Heart left ventricle (tissue), 16 donors: ENCODE results near the gene TCFL5. TPM values are rescaled to one million over a fixed set of nuclear protein-coding genes. Genes with fewer than 3 reads are reported as not detected.

Source experiments
- ATAC-seq, 4 donors: fragments of 200-7000 bp; cut with Tn5 transposase; one replicate each; pipeline ENCODE4 v1.9.1; 2020 to 2022; ENCODE audit warnings: moderate library complexity in 4 of 4, mild to moderate bottlenecking in 3 of 4, moderate number of reproducible peaks in 1 of 4
- DNase-seq, 5 donors: peaks; one replicate each; pipeline ENCODE4 v3.0.0-alpha.2; 2020
- H3K27ac ChIP-seq, 12 donors: fragments of 200-600 bp; sonication (generic) in 4 of 12; one replicate each; pipeline versions ENCODE4 v1.5.0 to v1.8.0; 2016 to 2022; ENCODE audit warnings: mild to moderate bottlenecking in 2 of 12
- H3K27me3 ChIP-seq, 9 donors: fragments of 200-600 bp; sonication (generic) in 2 of 9; one replicate each; pipeline versions ENCODE4 v1.5.1 to v1.8.0; 2016 to 2022; ENCODE audit warnings: mild to moderate bottlenecking in 3 of 9
- H3K36me3 ChIP-seq, 9 donors: fragments of 200-600 bp; sonication (generic) in 2 of 9; one replicate each; pipeline versions ENCODE4 v1.5.0 to v1.8.0; 2018 to 2022; ENCODE audit warnings: mild to moderate bottlenecking in 2 of 9
- H3K4me1 ChIP-seq, 12 donors: fragments of 200-600 bp; sonication (generic) in 4 of 12; one replicate each; pipeline versions ENCODE4 v1.5.0 to v1.8.0; 2016 to 2022; ENCODE audit warnings: mild to moderate bottlenecking in 3 of 12
- H3K4me3 ChIP-seq, 12 donors: fragments of 200-600 bp; sonication (generic) in 4 of 12; one replicate each; pipeline versions ENCODE4 v1.5.0 to v1.8.0; 2017 to 2022; ENCODE audit warnings: mild to moderate bottlenecking in 9 of 12, moderate library complexity in 4 of 12
- H3K9me3 ChIP-seq, 12 donors: fragments of 200-600 bp; sonication (generic) in 4 of 12; one replicate each; pipeline versions ENCODE4 v1.5.0 to v1.8.0; 2016 to 2022; ENCODE audit warnings: mild to moderate bottlenecking in 1 of 12
- CTCF ChIP-seq, 12 donors: fragments of 200-600 bp; sonication (generic) in 4 of 12; IDR thresholded peaks; one replicate each; pipeline versions ENCODE4 v1.5.0 to v1.8.0; 2018 to 2022; ENCODE audit warnings: antibody characterized with exemption in 12 of 12, mild to moderate bottlenecking in 5 of 12
- POLR2A ChIP-seq, 2 donors: fragments of 450-650 bp; IDR thresholded peaks; one replicate each; pipeline ENCODE4 v1.6.1; 2017; ENCODE audit warnings: antibody characterized with exemption in 2 of 2, mild to moderate bottlenecking in 2 of 2, moderate library complexity in 2 of 2
- WGBS, 4 donors: extraction: QIAGEN DNeasy Blood & Tissue Kit in 2 of 4; methylation state at CpG; one replicate each; pipeline versions ENCODE4 v1.1.5 to v1.1.7; 2013 to 2018; 5-methylcytosine and 5-hydroxymethylcytosine counted together
- intact Hi-C, 10 donors: fragments of 100-400 bp; cut with DNase I; formaldehyde crosslinking; loops; one replicate each; pipeline versions ENCODE4 v1.11.1 to v1.14.2; 2022
- polyA plus RNA-seq, 2 donors: library from polyadenylated mRNA; stranded (reverse); fragments of 200-250 nt; gene quantifications; one replicate each; pipeline ENCODE4 v1.2.3, GENCODE V29; 2013
- total RNA-seq, 9 donors: library from RNA; depleted of rRNA in 2 of 9; stranded (reverse); fragments of >200 nt in 2 of 9; fragmentation: NEBNext Ultra II Directional in 3 of 9; extraction: Animal tissue kit (Norgen Biotek cat#: 25700) in 3 of 9; gene quantifications; one replicate each; pipeline versions ENCODE4 v1.1.0 to v1.2.4, GENCODE V29; 2016 to 2023
- donor health status: ischemic (EF 13 %, LVEDD 7.1; RV severe dilation, severe dysfunction).
- donor health status: healthy with polysubstance abuse.
- donor health status: DM: no; HTN: yes; CAD: no.
- donor health status: DM: no; HTN: no; CAD: no.
- donor health status: ischemic (EF 25% LVEDD 6.9; RV normal size, moderate dysfunction).
- donor health status: ischemic (EF 25% LVEDD 5.7; RV mildly dilated, moderate dysfunction).
- donor health status: healthy.
- donor health status: DM: yes; HTN: yes; CAD: no.
- donor health status: ischemic (EF 35%, LVEDD 5.7; RV mildly dilated, moderate dysfunction).
- donor health status: nonischemic (EF 11% LVEDD 7.7; RV severe dilation, severe dysfunction).
- donor health status: DM: yes; HTN: yes; CAD: no.
- donor health status: PGD.
- donor health status: ischemic (EF 29% LVEDD 5.4; RV normal size, mild dysfunction).
- donor health status: nonischemic (EF 23%, LVEDD 6.1; RV moderate dilation, normal function).

The TCFL5 gene
- total and polyA plus RNA-seq, 11 donors: 2.5 to 8.2 (median 5.9) TPM

- peaks cover 8 to 44% (median 31%) of the 10 kb centered on the region in 9 donors for H3K27me3 ChIP-seq
- peak overlapping the region in 2 of 12 donors; percentile 3 to 41 for H3K27ac ChIP-seq
- intact Hi-C loops: no loop called here
- peak overlapping the region; percentile 15 to 50 (median 38) for H3K4me3 ChIP-seq
- DNase-seq: no peak
- H3K9me3 ChIP-seq: no peaks in the 10 kb centered on the region
- no peak for ATAC-seq
- WGBS, 4 donors: 3 to 6% (median 4%) methylated on average over 12 to 57 of the region's 57 CpGs
- H3K4me1 ChIP-seq: peaks cover 0 to 57% (median 40%) of the 10 kb centered on the region in 12 donors
- peaks cover 0 to 25% (median 21%) of the 10 kb centered on the region in 9 donors for H3K36me3 ChIP-seq
- TF ChIP-seq POLR2A (IDR thresholded peaks at IDR 0.05) (no peak), CTCF (IDR thresholded peaks at IDR 0.05) (no peak)
These were observed 45.4 kb downstream of the TCFL5 start for GRCh38 chr20:62816031-62816883.

GRCh38 chr20:62815066-62815991, 46.3 kb downstream of the TCFL5 start:
- no peak for DNase-seq
- peaks cover 8 to 44% (median 31%) of the 10 kb centered on the region in 9 donors for H3K27me3 ChIP-seq
- H3K4me1 ChIP-seq: peaks cover 0 to 54% (median 40%) of the 10 kb centered on the region in 12 donors
- no peak overlapping the region for H3K4me3 ChIP-seq
- intact Hi-C loops: no loop called here
- no peaks in the 10 kb centered on the region for H3K9me3 ChIP-seq
- TF ChIP-seq POLR2A (IDR thresholded peaks at IDR 0.05) (no peak), CTCF (IDR thresholded peaks at IDR 0.05) (no peak)
- WGBS, 4 donors: 30 to 41% (median 37%) methylated on average over 16 to 24 of the region's 24 CpGs
- ATAC-seq: peak in 1 of 4 donors; percentile 14
- H3K36me3 ChIP-seq: peaks cover 4 to 35% (median 30%) of the 10 kb centered on the region in 9 donors
- no peak overlapping the region for H3K27ac ChIP-seq

- no peak for DNase-seq
- H3K4me3 ChIP-seq: no peak overlapping the region
- no peak for ATAC-seq
- 64 to 79% (median 67%) methylated on average over 9 to 12 of the region's 12 CpGs for WGBS, 4 donors
- TF ChIP-seq CTCF (IDR thresholded peaks at IDR 0.05): no peak
- TF ChIP-seq POLR2A (IDR thresholded peaks at IDR 0.05): no peak
- H3K27me3 ChIP-seq: peaks cover 8 to 44% (median 31%) of the 10 kb centered on the region in 9 donors
- intact Hi-C loops: no loop called here
- peaks cover 4 to 41% (median 37%) of the 10 kb centered on the region in 9 donors for H3K36me3 ChIP-seq
- H3K27ac ChIP-seq: no peak overlapping the region
- no peaks in the 10 kb centered on the region for H3K9me3 ChIP-seq
- peaks cover 0 to 47% (median 36%) of the 10 kb centered on the region in 12 donors for H3K4me1 ChIP-seq
These were observed 46.9 kb downstream of the TCFL5 start for GRCh38 chr20:62814709-62815065.
